ENCODE data around the gene ESPN.
"Not testable (repeated sequence)": the region's sequence is repeated elsewhere in the genome, so short reads cannot be mapped to it uniquely, and the experiment has no call there.

ESPN gene

DNA sequence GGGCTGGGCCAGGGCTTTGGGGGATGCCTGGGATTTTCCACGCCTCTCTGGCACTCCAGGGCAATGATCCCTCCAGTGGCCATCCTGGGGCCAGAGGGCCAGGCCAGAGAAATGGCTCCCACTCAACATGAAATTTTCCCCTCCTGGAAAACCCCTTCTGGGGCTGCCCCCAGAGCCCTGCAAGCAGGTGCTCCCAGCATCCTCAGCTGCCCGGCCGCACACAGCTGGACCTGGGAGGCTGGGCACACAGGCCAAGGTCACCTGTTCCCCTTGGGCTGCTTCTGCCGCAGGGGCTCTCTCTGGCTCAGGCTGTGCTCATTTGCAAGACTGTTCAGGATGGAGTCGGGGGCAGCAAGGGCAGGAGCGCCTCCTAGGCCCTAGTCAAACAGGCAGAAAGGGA is 3.9 kb downstream of the ESPN start:
- DNase-seq, ATAC-seq: not testable (repeated sequence)

DNA sequence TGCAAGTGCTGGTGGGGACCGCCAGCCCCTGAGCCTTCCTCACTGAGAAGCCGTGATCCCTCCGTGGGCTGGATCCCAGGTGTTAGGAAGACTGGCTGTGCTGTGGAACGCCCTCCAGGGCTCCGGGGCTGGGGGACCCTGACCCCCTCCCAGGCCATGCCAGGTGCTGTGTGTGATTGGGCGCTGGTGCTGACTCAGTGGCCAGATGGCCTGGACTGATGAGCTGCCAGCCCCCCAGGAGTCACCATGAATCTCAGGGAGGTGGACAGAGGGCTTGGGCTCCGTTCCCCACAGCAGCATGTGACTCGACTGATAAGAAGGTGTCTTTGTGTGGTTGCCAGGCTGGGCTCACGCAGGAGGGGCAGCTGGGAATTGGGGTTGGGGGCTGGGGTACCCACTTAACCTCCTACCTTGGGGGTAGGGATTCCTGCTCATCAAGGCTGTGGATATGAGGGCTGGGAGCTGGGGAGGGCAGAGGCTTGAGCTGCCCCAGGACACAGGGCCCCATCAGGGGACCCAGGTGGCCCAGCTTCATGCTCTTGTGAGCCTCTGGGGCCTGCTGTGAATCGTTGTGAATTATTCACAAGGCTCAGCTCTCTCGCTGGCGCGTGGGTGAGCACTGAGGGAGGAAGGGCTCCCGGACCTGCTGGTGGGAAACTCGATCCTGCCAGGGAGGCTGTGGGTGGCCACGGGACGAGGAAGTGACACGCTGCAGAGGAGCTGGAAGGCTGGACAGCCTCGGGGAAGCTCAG is 5.3 kb downstream of the ESPN start:
- not testable (repeated sequence) for DNase-seq

GRCh38 chr1:6431645-6432579 is 7.3 kb downstream of the ESPN start:
- DNase-seq, ATAC-seq: not testable (repeated sequence)

More for the DNA sequence above, 5.3 kb downstream of the ESPN start:
- ATAC-seq = not testable (repeated sequence)

DNA sequence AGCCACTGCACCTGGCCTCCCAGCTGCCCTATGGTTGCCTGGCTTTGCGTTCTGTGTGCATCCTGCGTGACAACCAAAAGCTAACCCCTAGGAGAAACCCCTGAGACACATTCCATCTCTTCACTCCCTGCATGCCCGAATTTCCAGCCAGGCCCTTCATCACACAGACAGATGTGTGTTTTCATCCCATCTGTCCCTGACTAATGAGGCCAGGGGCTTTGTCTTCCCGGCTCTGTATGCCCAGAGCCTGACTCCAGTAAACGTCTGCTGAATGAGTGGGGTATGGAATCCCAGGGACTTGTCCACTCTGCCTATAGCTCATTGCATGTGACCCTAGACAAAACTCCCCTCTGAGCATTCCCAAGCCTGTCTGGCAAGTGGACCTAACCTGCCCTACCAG is 9.6 kb downstream of the ESPN start:
- no peak for ATAC-seq
- DNase-seq = no peak

- DNase-seq (no peak), ATAC-seq (no peak)
Measured at GRCh38 chr1:6435129-6435528, 10.6 kb downstream of the ESPN start.

GRCh38 chr1:6435547-6435946 is 11.0 kb downstream of the ESPN start:
- DNase-seq (no peak), ATAC-seq (no peak)

- not testable (repeated sequence) for ATAC-seq
Measured at GRCh38 chr1:6436277-6436676, 11.7 kb downstream of the ESPN start.

GRCh38 chr1:6437012-6437700 is 12.6 kb downstream of the ESPN start:
- not testable (repeated sequence) for ATAC-seq

More at GRCh38 chr1:6436277-6436676, 11.7 kb downstream of the ESPN start:
- DNase-seq = not testable (repeated sequence)

DNA sequence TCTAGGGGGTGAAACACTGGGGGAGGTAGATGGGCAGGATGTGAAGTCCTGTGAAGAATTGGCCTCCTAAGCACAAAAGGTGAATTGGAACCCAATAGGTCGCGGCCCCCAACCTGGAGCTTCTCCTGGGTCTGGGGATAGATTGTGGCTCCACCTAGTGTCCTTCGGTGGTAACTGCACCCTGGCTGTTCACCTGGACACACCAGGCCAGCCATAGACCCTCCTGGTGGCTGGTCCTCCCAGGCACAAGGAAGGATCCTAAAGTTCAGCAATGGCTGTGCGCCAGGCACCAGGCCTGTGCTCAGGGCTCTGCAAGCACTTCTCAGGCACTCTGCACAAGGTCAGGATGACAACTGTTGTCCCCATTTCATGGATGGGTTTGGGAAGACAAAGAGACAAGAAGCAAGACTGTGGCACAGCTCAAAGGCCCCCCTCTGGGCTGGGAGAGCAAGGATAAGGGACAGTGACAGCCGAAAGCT is 13.5 kb downstream of the ESPN start:
- DNase-seq = peak; percentile 79

More at GRCh38 chr1:6437012-6437700, 12.6 kb downstream of the ESPN start:
- DNase-seq = not testable (repeated sequence)

GRCh38 chr1:6440198-6441126 is 15.9 kb downstream of the ESPN start:
- DNase-seq (peak; percentile 79), ATAC-seq (peak; percentile 83)

More for the DNA sequence above, 13.5 kb downstream of the ESPN start:
- peak; percentile 67 for ATAC-seq

- no peak for ATAC-seq
Measured at GRCh38 chr1:6441586-6441985, 17.0 kb downstream of the ESPN start.

DNA sequence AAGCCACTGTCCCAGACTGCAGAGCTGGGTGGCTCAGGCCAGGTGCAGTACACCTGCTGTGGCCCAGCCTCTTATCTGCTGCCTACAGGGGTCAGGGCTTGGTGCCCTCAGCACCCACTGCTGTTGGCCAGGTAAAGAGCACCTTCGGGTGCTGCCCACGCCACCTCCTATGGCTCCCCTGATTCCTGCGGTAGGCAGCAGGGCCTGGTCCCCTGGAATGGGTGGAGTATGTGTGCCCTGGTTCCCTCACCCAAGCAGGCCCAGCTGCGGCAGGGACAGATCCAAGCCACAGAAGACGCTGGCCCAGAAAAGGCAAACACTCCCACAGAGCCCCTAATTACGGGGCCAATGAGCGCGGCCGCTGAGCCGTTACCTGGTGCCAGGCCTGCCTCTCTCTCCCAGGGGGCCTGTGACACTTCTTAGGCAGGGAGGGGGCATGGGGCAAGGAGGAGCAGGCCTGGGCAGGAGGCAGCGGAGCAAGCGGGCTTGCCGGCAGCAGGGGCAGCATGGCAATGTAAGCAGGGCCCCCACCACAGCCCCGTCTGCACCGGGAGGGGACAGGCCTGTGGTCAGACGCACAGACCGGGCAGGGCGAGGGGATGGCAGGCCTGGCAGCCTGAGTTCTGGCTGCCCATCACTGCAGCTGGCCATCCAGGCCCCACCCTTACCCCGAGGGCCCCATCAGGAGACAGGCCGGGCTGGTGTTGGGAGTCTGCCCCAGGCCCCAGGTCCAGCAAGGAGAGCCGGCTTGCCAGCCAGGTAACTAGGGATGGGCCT is 19.0 kb downstream of the ESPN start:
- ATAC-seq (no peak), DNase-seq (no peak)

More at GRCh38 chr1:6441586-6441985, 17.0 kb downstream of the ESPN start:
- DNase-seq = no peak

DNA sequence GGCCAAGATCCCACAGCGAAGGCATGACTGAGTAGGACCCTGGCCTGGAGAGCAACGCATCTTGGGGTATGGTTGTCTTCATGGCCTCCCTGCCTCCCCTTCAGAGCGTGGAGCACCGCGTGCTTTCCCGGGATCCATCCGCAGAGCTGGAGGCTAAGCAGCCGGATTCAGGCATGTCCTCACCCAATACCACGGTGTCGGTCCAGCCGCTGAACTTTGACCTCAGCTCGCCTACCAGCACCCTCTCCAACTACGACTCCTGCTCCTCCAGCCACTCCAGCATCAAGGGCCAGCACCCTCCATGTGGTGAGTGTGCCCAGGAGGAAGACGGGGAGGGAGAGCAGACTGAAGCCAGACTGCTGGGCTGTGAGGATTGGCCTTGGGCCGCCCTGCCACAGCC is 19.8 kb downstream of the ESPN start:
- DNase-seq (no peak), ATAC-seq (no peak)

DNA sequence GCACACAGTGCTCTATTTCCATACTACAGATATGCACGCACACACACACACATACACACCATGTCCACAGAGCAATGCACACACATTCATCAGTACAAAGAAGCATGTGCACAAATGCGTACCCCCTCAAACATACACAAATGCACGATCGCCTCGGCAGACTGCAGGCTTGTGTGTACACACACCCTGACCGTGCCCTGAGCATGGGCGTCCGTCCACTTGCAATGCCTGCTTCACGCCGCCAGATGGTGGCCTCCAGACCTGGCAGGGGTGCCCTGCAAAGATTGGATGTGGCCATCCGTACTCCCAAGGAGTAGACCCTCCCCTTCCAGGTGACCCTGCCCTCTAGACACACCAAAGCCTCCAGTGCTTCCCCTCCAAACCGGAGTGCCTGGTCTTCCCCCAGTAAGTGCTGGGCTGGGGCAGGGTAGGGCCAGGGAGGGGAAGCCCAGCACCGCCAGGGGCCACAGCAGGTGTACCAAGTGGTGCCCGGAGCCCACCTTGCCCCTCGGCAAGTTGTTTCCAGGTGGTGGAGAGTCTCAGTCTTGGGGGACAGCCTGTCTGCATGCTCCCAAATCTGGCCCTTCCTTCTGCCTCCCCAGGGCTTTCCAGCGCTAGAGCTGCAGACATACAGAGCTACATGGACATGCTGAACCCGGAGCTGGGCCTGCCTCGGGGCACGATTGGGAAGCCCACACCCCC is 20.6 kb downstream of the ESPN start:
- peak; percentile 52 for DNase-seq
- no peak for ATAC-seq

DNA sequence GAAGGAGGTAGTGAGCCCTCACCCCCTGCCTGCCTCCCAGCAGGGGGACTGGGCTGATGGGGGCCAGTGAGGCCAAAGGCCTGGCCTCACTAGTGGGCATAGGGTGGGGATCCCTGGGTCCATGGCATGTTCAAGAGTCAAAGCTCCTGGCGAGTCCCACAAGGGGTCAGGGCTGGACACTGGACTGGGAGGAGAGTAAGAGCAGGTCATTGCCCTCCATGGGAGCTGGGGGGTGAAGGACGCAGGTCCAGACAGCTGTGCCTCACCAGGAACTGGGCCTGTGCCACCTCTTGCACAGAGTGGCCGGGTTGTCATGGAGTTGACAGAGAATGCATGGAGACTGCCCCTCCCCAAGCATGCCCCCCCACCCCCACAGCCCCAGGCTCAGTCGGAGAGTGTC is 21.4 kb downstream of the ESPN start:
- ATAC-seq, DNase-seq: not testable (repeated sequence)

GRCh38 chr1:6446665-6447015 is 22.1 kb downstream of the ESPN start:
- ATAC-seq = no peak

DNA sequence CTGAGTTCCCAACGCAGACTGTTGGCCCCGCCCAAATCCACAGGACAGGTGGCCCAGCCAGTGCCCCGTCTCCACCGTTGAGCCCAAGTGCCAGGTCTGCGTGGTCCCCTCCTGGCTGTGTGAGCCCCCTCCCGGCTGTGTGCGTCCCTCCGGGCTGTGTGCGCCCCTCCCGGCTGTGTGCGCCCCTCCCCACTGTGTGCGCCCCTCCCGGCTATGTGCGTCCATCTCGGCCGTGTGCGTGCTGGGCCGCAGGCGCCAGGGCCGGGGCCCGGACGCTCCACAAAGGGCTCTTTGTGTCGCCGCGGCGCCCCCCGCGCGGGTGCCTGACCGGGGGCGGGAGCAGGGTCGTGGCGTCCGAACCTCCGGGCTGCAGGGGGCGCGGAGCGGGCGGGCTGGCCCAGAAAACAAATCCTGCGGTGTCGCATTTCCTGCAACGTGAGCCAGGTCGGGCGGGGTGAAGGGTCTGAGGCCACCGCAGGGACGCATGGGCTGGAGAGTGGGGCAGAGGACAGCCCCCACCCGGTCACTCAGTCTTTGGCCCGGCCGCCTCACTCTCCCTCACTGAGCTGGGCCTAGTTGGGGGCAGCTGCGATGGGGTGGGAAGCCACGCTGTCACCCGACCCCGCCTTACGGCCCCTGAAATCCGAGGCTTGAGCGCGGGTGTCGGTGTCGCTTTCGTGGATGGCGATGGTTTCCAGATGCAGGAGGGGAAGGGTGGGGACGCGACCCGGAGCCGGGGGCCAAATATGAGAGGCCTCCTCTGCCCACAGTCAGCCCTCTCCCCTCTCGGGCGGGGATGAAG is 22.6 kb downstream of the ESPN start:
- ATAC-seq (no peak), DNase-seq (no peak)

More at GRCh38 chr1:6446665-6447015, 22.1 kb downstream of the ESPN start:
- DNase-seq = no peak
